SK-N-SH treated with all-trans-retinoic acid at 6 μM for 48 hours (cell line): Measurements from ENCODE around the gene GAB4.

Experiments used
- ATAC-seq: fragments of 200-7000 bp; cut with Tn5 transposase; 3 replicates; pipeline ENCODE4 v1.9.1; 2020; ENCODE audit warnings: mild to moderate bottlenecking, moderate library complexity
- ARNTL ChIP-seq: fragments of 450-650 bp; formaldehyde crosslinking; IDR thresholded peaks from 2 replicates; pipeline ENCODE4 v1.5.0; 2020; ENCODE audit warnings: low read depth, mild to moderate bottlenecking, moderate library complexity, borderline replicate concordance
- BACH2 ChIP-seq: fragments of 250-450 bp; sonication (Bioruptor Pico); IDR thresholded peaks from 2 replicates; pipeline ENCODE4 v1.9.0; 2021; ENCODE audit warnings: mild to moderate bottlenecking, borderline replicate concordance
- CREB5 ChIP-seq: fragments of 250-450 bp; sonication (Bioruptor Pico); IDR thresholded peaks from 2 replicates; pipeline ENCODE4 v1.5.1; 2020; ENCODE audit warnings: low read depth, mild to moderate bottlenecking, moderate library complexity
- CSDC2 ChIP-seq: fragments of 250-450 bp; sonication (Bioruptor Pico); IDR thresholded peaks from 2 replicates; pipeline ENCODE4 v1.5.0; 2020; ENCODE audit warnings: mild to moderate bottlenecking, moderate library complexity
- ESRRG ChIP-seq: fragments of 250-450 bp; sonication (Bioruptor Pico); IDR thresholded peaks from 2 replicates; pipeline ENCODE4 v1.6.1; 2021; ENCODE audit warnings: mild to moderate bottlenecking
- GLIS3 ChIP-seq: fragments of 250-450 bp; sonication (Bioruptor Pico); IDR thresholded peaks from 2 replicates; pipeline ENCODE4 v1.5.0; 2020; ENCODE audit warnings: mild to moderate bottlenecking, moderate library complexity
- ISL1 ChIP-seq: fragments of 250-450 bp; sonication (Bioruptor Pico); IDR thresholded peaks from 2 replicates; pipeline ENCODE4 v2.1.2; 2022; ENCODE audit warnings: mild to moderate bottlenecking, moderate library complexity
- OSR1 ChIP-seq: fragments of 250-450 bp; sonication (Bioruptor Pico); IDR thresholded peaks from 2 replicates; pipeline ENCODE4 v1.8.0; 2022; ENCODE audit warnings: moderate library complexity, mild to moderate bottlenecking, inconsistent platforms
- PATZ1 ChIP-seq: fragments of 250-450 bp; sonication (Bioruptor Pico); IDR thresholded peaks from 2 replicates; pipeline ENCODE4 v1.8.0; 2020; ENCODE audit warnings: mild to moderate bottlenecking, moderate library complexity, borderline replicate concordance
- PPARA ChIP-seq: fragments of 250-450 bp; sonication (Bioruptor Pico); IDR thresholded peaks from 2 replicates; pipeline ENCODE4 v1.5.0; 2020; ENCODE audit warnings: mild to moderate bottlenecking, borderline replicate concordance
- SNAI2 ChIP-seq: fragments of 250-450 bp; sonication (Bioruptor Pico); IDR thresholded peaks from 2 replicates; pipeline ENCODE4 v1.5.0; 2020; ENCODE audit warnings: mild to moderate bottlenecking, moderate library complexity
- TCF4 ChIP-seq: fragments of 250-450 bp; sonication (Bioruptor Pico); IDR thresholded peaks from 2 replicates; pipeline ENCODE4 v1.8.0; 2021; ENCODE audit warnings: mild to moderate bottlenecking, moderate library complexity, borderline replicate concordance
- TOX ChIP-seq: fragments of 250-450 bp; sonication (Bioruptor Pico); IDR thresholded peaks from 2 replicates; pipeline ENCODE4 v1.8.0; 2021; ENCODE audit warnings: mild to moderate bottlenecking, moderate library complexity, borderline replicate concordance
- TSHZ2 ChIP-seq: fragments of 250-450 bp; sonication (Bioruptor Pico); IDR thresholded peaks from 2 replicates; pipeline ENCODE4 v1.5.0; 2020; ENCODE audit warnings: mild to moderate bottlenecking, moderate library complexity
- ZC3H10 ChIP-seq: fragments of 250-450 bp; sonication (Bioruptor Pico); IDR thresholded peaks from 2 replicates; pipeline ENCODE4 v1.5.1; 2021; ENCODE audit warnings: mild to moderate bottlenecking, moderate library complexity
- ZFP3 ChIP-seq: fragments of 250-450 bp; sonication (Bioruptor Pico); IDR thresholded peaks from 2 replicates; pipeline ENCODE4 v1.5.0; 2020; ENCODE audit warnings: mild to moderate bottlenecking, moderate library complexity
- ZFP30 ChIP-seq: fragments of 450-650 bp; formaldehyde crosslinking; IDR thresholded peaks from 2 replicates; pipeline ENCODE4 v1.5.0; 2022; ENCODE audit warnings: mild to moderate bottlenecking, moderate library complexity
- ZNF8 ChIP-seq: fragments of 450-650 bp; formaldehyde crosslinking; IDR thresholded peaks from 2 replicates; pipeline ENCODE4 v1.5.0; 2020; ENCODE audit warnings: mild to moderate bottlenecking, moderate library complexity
- TF ChIP-seq, protein P1 (sequence below): fragments of 250-450 bp; sonication (Bioruptor Pico); IDR thresholded peaks from 2 replicates; pipeline ENCODE4 v1.5.1; 2021; ENCODE audit warnings: mild to moderate bottlenecking, moderate library complexity

GAB4 gene

DNA sequence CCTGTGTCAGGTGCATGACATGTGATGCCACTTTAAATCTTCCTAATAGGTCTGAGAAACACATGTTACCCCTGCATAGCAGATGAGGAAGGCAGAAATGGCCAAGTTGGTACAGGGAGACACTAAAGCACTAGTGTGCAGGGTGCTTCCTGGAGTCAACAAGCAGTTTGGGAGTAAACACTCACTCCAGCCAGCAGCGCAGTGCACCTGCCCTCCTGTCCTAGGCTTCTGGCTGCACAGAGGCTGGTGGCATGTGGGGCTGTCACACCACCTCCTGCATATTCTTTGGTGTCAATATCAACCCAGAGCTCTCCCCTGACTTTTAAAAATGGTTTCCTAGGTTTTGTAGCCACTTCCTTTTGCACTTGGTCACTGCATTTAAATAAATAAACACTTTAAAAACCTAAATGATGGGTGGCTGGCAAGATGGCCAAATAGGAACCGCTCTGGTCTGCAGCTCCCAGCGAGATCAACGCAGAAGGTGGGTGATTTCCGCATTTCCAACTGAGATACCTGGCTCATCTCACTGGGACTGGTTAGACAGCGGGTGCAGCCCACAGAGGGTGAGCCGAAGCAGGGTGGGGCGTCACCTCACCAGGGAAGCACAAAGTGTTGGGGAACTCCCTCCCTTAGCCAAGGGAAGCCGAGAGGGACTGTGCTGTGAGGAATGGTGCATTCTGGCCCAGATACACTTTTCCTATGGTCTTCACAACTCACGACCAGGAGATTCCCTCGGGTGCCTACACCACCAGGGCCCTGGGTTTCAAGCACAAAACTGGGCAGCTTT is 33.5 kb downstream of the GAB4 start:
- no peak for TF ChIP-seq BACH2 (CRISPR knock-in tag)
- TF ChIP-seq TSHZ2: no peak
- no peak for TF ChIP-seq CSDC2 (CRISPR knock-in tag)
- no peak for TF ChIP-seq ZNF8 (CRISPR knock-in tag)
- no peak for ATAC-seq

DNA sequence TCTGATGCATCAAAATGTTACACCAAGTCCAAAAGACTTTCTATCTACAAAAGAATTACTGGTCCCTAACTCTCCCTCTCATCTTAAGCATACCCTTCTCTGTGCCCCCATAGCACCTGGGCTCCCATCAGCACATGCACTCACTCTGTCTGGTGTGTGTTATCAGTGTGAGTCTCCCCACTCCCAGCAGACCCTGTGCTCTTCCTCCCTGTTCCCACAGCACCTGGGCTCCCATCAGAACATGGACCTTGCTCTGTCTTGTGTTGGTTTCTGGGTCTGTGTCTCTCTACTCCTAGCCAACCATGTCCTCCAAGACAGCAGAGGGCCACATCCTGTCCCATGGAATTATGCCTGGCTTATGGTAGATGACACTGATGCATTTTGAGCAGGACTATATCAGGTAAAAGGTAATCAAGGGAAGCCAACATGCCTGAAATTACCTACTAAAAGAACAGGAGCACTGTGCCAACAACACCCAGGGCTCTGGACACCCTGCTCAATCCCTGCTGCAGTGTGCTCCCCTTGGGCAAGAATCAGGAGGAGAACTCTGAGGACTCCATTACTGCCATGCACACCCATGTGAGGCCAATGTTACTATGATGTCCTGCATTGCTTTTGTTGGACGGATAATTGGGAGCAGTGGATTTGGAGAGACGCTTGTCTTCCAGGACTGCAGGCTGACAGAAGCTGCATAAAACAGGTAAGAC is 34.3 kb downstream of the GAB4 start:
- ATAC-seq: no peak

More for the DNA sequence above, 34.3 kb downstream of the GAB4 start:
- TF ChIP-seq CREB5 (no peak), TOX (no peak), ZNF8 (CRISPR knock-in tag) (no peak), GLIS3 (CRISPR knock-in tag) (no peak), PATZ1 (CRISPR knock-in tag) (no peak), TCF4 (CRISPR knock-in tag) (no peak), CSDC2 (CRISPR knock-in tag) (no peak), ZFP3 (CRISPR knock-in tag) (no peak), PPARA (no peak), BACH2 (CRISPR knock-in tag) (no peak), SNAI2 (CRISPR knock-in tag) (no peak), TSHZ2 (no peak), ZC3H10 (CRISPR knock-in tag) (no peak), ARNTL (CRISPR knock-in tag) (no peak), OSR1 (CRISPR knock-in tag) (no peak), ISL1 (CRISPR knock-in tag) (no peak), ESRRG (CRISPR knock-in tag) (no peak), ZFP30 (no peak)
- TF ChIP-seq, protein P1, sequence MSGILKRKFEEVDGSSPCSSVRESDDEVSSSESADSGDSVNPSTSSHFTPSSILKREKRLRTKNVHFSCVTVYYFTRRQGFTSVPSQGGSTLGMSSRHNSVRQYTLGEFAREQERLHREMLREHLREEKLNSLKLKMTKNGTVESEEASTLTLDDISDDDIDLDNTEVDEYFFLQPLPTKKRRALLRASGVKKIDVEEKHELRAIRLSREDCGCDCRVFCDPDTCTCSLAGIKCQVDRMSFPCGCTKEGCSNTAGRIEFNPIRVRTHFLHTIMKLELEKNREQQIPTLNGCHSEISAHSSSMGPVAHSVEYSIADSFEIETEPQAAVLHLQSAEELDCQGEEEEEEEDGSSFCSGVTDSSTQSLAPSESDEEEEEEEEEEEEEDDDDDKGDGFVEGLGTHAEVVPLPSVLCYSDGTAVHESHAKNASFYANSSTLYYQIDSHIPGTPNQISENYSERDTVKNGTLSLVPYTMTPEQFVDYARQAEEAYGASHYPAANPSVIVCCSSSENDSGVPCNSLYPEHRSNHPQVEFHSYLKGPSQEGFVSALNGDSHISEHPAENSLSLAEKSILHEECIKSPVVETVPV (CRISPR knock-in tag): no peak
